Panc1 (cell line): ENCODE data around the gene TMOD3. TPM values are rescaled to one million over a fixed set of nuclear protein-coding genes. Genes with fewer than 3 reads are reported as not detected.

Experiments used
- ATAC-seq: fragments of 200-7000 bp; cut with Tn5 transposase; 2 replicates; pipeline ENCODE4 v1.9.1; 2020; ENCODE audit warnings: mild to moderate bottlenecking, moderate library complexity
- BruUV-seq: library from RNA; stranded (reverse); fragments of 400-500 nt; replicated peaks from 2 replicates; lab custom pipeline; 2021; lab: Mats Ljungman, UMichigan
- CTCF ChIA-PET: fragments of 300-600 bp; sonication (Branson Sonifier 250); formaldehyde crosslinking; loops from one replicate; lab custom pipeline; 2022; ENCODE audit warnings: antibody characterized with exemption; lab: Charles Lee
- POLR2A ChIA-PET: fragments of 300-600 bp; sonication (Branson Sonifier 250); formaldehyde crosslinking; loops from one replicate; lab custom pipeline; 2022; ENCODE audit warnings: antibody characterized with exemption; lab: Charles Lee
- DNase-seq: peaks from one replicate; pipeline ENCODE4 v3.0.0-alpha.2; 2010; ENCODE audit warnings: low read depth, low spot score
- H3K27ac ChIP-seq: 2 replicates; pipeline ENCODE4 v1.5.1; 2011; ENCODE audit warnings: mild to moderate bottlenecking, low read length, inconsistent platforms
- H3K27me3 ChIP-seq: fragments of 200-500 bp; sonication (Bioruptor generic); 2 replicates; pipeline ENCODE4 v1.6.0; 2014; ENCODE audit warnings: low read length, inconsistent platforms; ENCODE audit not compliant: control insufficient read depth, insufficient read depth
- H3K36me3 ChIP-seq: fragments of 200-500 bp; sonication (Bioruptor generic); 2 replicates; pipeline ENCODE4 v1.5.1; 2014; ENCODE audit warnings: inconsistent platforms, mild to moderate bottlenecking, low read length, moderate library complexity; ENCODE audit not compliant: control insufficient read depth, insufficient read depth
- H3K4me1 ChIP-seq: 2 replicates; pipeline ENCODE4 v1.5.1; 2011; ENCODE audit warnings: inconsistent platforms, mild to moderate bottlenecking, low read length, moderate library complexity; ENCODE audit not compliant: control insufficient read depth, insufficient read depth
- H3K4me3 ChIP-seq, 2 experiments: 2 replicates each; pipeline ENCODE4 v1.5.1; 2011 to 2012; ENCODE audit warnings: low read depth in 2 of 2, low read length in 2 of 2, mild to moderate bottlenecking in 2 of 2, inconsistent platforms in 1 of 2, moderate library complexity in 1 of 2
- H3K9me3 ChIP-seq: fragments of 200-500 bp; sonication (Bioruptor generic); 2 replicates; pipeline ENCODE4 v1.5.1; 2014; ENCODE audit warnings: low read depth, mild to moderate bottlenecking, inconsistent platforms, low read length, moderate library complexity; ENCODE audit not compliant: control insufficient read depth, insufficient read depth
- POLR2AphosphoS5 ChIP-seq: IDR thresholded peaks from 2 replicates; pipeline ENCODE4 v1.6.1; 2012; ENCODE audit warnings: mild to moderate bottlenecking, low read depth, low read length, moderate library complexity
- REST ChIP-seq, 2 experiments: IDR thresholded peaks; 2 replicates each; pipeline ENCODE4 v1.6.1; 2011 to 2012; ENCODE audit warnings: low read depth in 2 of 2, control low read depth in 1 of 2, low read length in 1 of 2, mild to moderate bottlenecking in 1 of 2, moderate library complexity in 1 of 2; ENCODE audit not compliant: insufficient read depth in 1 of 2
- SIN3A ChIP-seq: IDR thresholded peaks from 2 replicates; pipeline ENCODE4 v1.6.1; 2012; ENCODE audit warnings: low read depth, mild to moderate bottlenecking, low read length, moderate library complexity, borderline replicate concordance; ENCODE audit not compliant: insufficient read depth
- TCF7L2 ChIP-seq: IDR thresholded peaks from 2 replicates; pipeline ENCODE4 v1.6.1; 2011; ENCODE audit warnings: mild to moderate bottlenecking, low read depth, low read length, inconsistent platforms
- in situ Hi-C: cut with HindIII; loops from 2 replicates; pipeline ENCODE4 v1.10.0; 2016; ENCODE audit warnings: low sequenced_read_pairs, low pct_unique_long_range_greater_than_20kb
- intact Hi-C: fragments of 100-400 bp; cut with micrococcal nuclease; formaldehyde crosslinking; loops from one replicate; pipeline ENCODE4 v1.10.0; 2022; ENCODE audit not compliant: unreplicated experiment
- total RNA-seq: library from RNA; stranded (reverse); gene quantifications from one replicate; pipeline ENCODE4 v1.2.1, GENCODE V29; 2021; ENCODE audit not compliant: unreplicated experiment
- TF ChIP-seq, protein P1 (sequence below): fragments of 450-650 bp; IDR thresholded peaks from 2 replicates; pipeline ENCODE4 v1.5.1; 2017; ENCODE audit warnings: mild to moderate bottlenecking

Gene TMOD3
- total RNA-seq, 1 experiment from 2014 or later = 53.4 TPM

GRCh38 chr15:51838270-51838669 lies 8.8 kb downstream of the TMOD3 start:
- peak overlapping the region; percentile 49; the same call in 1 of the 2 replicates for H3K27ac ChIP-seq
- H3K4me1 ChIP-seq = peaks cover 39% of the 10 kb centered on the region
- POLR2A ChIA-PET = no interaction called here
- CTCF ChIA-PET = interaction anchor here (0.6 kb wide), 1 partner anchor 891 kb away, joined by 4 read pairs; no protein-coding TSS in a partner anchor
- no peak for ATAC-seq
- no peaks in the 10 kb centered on the region for H3K9me3 ChIP-seq
- BruUV-seq = no TSS peak
- in situ Hi-C loops (no loop called here), intact Hi-C loops (no loop called here)
- H3K36me3 ChIP-seq = no peaks in the 10 kb centered on the region
- no peak for DNase-seq
- H3K27me3 ChIP-seq = no peaks in the 10 kb centered on the region
- H3K4me3 ChIP-seq = no peak overlapping the region
- TF ChIP-seq POLR2AphosphoS5 (no peak), SIN3A (no peak), TCF7L2 (no peak), REST (IDR thresholded peaks at IDR 0.05; ENCODE audit: insufficient read depth in 1 of 2, low read depth in 2 of 2, low read length in 1 of 2) (no peak)
- TF ChIP-seq, protein P1, sequence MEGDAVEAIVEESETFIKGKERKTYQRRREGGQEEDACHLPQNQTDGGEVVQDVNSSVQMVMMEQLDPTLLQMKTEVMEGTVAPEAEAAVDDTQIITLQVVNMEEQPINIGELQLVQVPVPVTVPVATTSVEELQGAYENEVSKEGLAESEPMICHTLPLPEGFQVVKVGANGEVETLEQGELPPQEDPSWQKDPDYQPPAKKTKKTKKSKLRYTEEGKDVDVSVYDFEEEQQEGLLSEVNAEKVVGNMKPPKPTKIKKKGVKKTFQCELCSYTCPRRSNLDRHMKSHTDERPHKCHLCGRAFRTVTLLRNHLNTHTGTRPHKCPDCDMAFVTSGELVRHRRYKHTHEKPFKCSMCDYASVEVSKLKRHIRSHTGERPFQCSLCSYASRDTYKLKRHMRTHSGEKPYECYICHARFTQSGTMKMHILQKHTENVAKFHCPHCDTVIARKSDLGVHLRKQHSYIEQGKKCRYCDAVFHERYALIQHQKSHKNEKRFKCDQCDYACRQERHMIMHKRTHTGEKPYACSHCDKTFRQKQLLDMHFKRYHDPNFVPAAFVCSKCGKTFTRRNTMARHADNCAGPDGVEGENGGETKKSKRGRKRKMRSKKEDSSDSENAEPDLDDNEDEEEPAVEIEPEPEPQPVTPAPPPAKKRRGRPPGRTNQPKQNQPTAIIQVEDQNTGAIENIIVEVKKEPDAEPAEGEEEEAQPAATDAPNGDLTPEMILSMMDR = no peak

DNA sequence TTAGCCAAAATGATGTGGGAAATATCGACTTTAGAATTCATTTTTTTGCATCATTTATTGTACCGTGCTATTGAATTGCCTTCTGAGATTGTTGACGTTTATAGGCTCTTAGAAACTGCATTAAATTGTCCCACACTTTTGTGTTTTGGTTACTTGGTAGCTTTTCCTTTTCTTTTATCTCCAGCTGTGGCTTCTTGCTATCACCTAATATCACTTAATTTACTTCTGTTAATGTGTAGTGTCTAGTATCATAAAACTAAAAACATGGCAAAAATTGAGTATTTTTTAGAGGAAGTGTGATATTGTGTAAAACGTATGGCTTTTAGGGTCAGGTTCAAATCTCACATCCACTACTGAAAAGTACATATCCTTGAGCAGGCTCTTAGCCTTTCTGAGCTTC lies 11.2 kb downstream of the TMOD3 start:
- BruUV-seq = no TSS peak
- peaks cover 46% of the 10 kb centered on the region for H3K4me1 ChIP-seq
- H3K27ac ChIP-seq = no peak overlapping the region
- no peak overlapping the region for H3K4me3 ChIP-seq
- ChIA-PET POLR2A (no interaction called here), CTCF (no interaction called here)
- H3K36me3 ChIP-seq = no peaks in the 10 kb centered on the region
- H3K27me3 ChIP-seq = no peaks in the 10 kb centered on the region
- DNase-seq (no peak), ATAC-seq (no peak)
- TF ChIP-seq POLR2AphosphoS5 (no peak), SIN3A (no peak), REST (IDR thresholded peaks at IDR 0.05; ENCODE audit: insufficient read depth in 1 of 2, low read depth in 2 of 2, low read length in 1 of 2) (no peak), TCF7L2 (no peak)
- TF ChIP-seq, protein P1 = no peak
- in situ Hi-C loops (no loop called here), intact Hi-C loops (no loop called here)
- H3K9me3 ChIP-seq = no peaks in the 10 kb centered on the region
